HepG2 (cell line): ENCODE measurements around the gene TNP2. TPM values are rescaled to one million over a fixed set of nuclear protein-coding genes. Genes with fewer than 3 reads are reported as not detected.

Source experiments
- CCDC6 ChIP-seq: sonication (generic); formaldehyde crosslinking; IDR thresholded peaks from 2 replicates; pipeline ENCODE4 v1.8.1; 2022; ENCODE audit warnings: mild to moderate bottlenecking, missing genetic modification reagents, moderate library complexity
- EED ChIP-seq: sonication (generic); formaldehyde crosslinking; IDR thresholded peaks from 2 replicates; pipeline ENCODE4 v1.5.0; 2020; ENCODE audit warnings: mild to moderate bottlenecking, missing genetic modification reagents
- HDAC1 ChIP-seq: sonication (generic); formaldehyde crosslinking; IDR thresholded peaks from 2 replicates; pipeline ENCODE4 v1.5.1; 2020; ENCODE audit warnings: mild to moderate bottlenecking, missing genetic modification reagents
- HIVEP1 ChIP-seq: sonication (generic); formaldehyde crosslinking; IDR thresholded peaks from 2 replicates; pipeline ENCODE4 v1.4.0; 2020; ENCODE audit warnings: mild to moderate bottlenecking, missing genetic modification reagents
- HNRNPLL ChIP-seq: fragments of 200-400 bp; formaldehyde crosslinking; IDR thresholded peaks from 2 replicates; pipeline ENCODE4 v1.6.1; 2017; ENCODE audit warnings: mild to moderate bottlenecking, low read depth, low read length; ENCODE audit not compliant: poor library complexity, severe bottlenecking
- HOXD1 ChIP-seq: sonication (generic); formaldehyde crosslinking; IDR thresholded peaks from 2 replicates; pipeline ENCODE4 v1.5.0; 2020; ENCODE audit warnings: missing genetic modification reagents
- KAT7 ChIP-seq: IDR thresholded peaks from 2 replicates; pipeline ENCODE4 v1.6.1; 2018; ENCODE audit warnings: borderline replicate concordance, missing compliant biosample characterization
- KDM6A ChIP-seq: IDR thresholded peaks from 2 replicates; pipeline ENCODE4 v1.6.1; 2016; ENCODE audit warnings: low read depth
- LRRFIP1 ChIP-seq: sonication (generic); formaldehyde crosslinking; conservative IDR thresholded peaks from 2 replicates; pipeline ENCODE4 v1.4.0; 2020; ENCODE audit warnings: missing genetic modification reagents
- NCOA1 ChIP-seq: sonication (generic); formaldehyde crosslinking; IDR thresholded peaks from 2 replicates; pipeline ENCODE4 v1.9.0; 2021; ENCODE audit warnings: missing genetic modification reagents
- PCBP2 ChIP-seq: fragments of 200-400 bp; formaldehyde crosslinking; optimal IDR thresholded peaks from 2 replicates; pipeline ENCODE3; 2018; ENCODE audit warnings: low read length, low read depth; ENCODE audit not compliant: poor library complexity, severe bottlenecking
- PHF8 ChIP-seq: sonication (generic); formaldehyde crosslinking; IDR thresholded peaks from 2 replicates; pipeline ENCODE4 v1.5.0; 2020; ENCODE audit warnings: missing genetic modification reagents
- PITX1 ChIP-seq: sonication (generic); formaldehyde crosslinking; IDR thresholded peaks from 2 replicates; pipeline ENCODE4 v1.5.1; 2020; ENCODE audit warnings: mild to moderate bottlenecking, missing genetic modification reagents
- POLR2G ChIP-seq: fragments of 200-400 bp; formaldehyde crosslinking; IDR thresholded peaks from 2 replicates; pipeline ENCODE4 v1.6.1; 2018; ENCODE audit warnings: mild to moderate bottlenecking, low read depth, low read length, moderate library complexity
- RXRA ChIP-seq: sonication (generic); formaldehyde crosslinking; IDR thresholded peaks from 2 replicates; pipeline ENCODE4 v1.5.1; 2020; ENCODE audit warnings: missing genetic modification reagents
- SKI ChIP-seq: fragments of 450-650 bp; IDR thresholded peaks from one replicate; pipeline ENCODE4 v1.6.1; 2018; ENCODE audit warnings: mild to moderate bottlenecking; ENCODE audit not compliant: partially characterized antibody
- SOX6 ChIP-seq, 2 experiments: fragments of 450-650 bp in 1 of 2; sonication (generic) in 1 of 2; formaldehyde crosslinking in 1 of 2; IDR thresholded peaks; 2 replicates each; pipeline versions ENCODE4 v1.4.0 to v1.6.1; 2017 to 2020; ENCODE audit warnings: antibody characterized with exemption in 1 of 2, mild to moderate bottlenecking in 1 of 2, missing genetic modification reagents in 1 of 2
- ZFP91 ChIP-seq: sonication (generic); formaldehyde crosslinking; IDR thresholded peaks from 2 replicates; pipeline ENCODE4 v1.9.0; 2022; ENCODE audit warnings: missing genetic modification reagents, mild to moderate bottlenecking, borderline replicate concordance
- ZMYM4 ChIP-seq: sonication (generic); formaldehyde crosslinking; IDR thresholded peaks from 2 replicates; pipeline ENCODE4 v1.8.1; 2023; ENCODE audit warnings: mild to moderate bottlenecking, missing genetic modification reagents
- ZNF430 ChIP-seq: sonication (generic); formaldehyde crosslinking; IDR thresholded peaks from 2 replicates; pipeline ENCODE4 v1.9.0; 2021; ENCODE audit warnings: mild to moderate bottlenecking, missing genetic modification reagents
- ZNF562 ChIP-seq: sonication (generic); formaldehyde crosslinking; IDR thresholded peaks from 2 replicates; pipeline ENCODE4 v1.8.0; 2022; ENCODE audit warnings: missing genetic modification reagents, borderline replicate concordance
- ZNF563 ChIP-seq: sonication (generic); formaldehyde crosslinking; IDR thresholded peaks from 2 replicates; pipeline ENCODE4 v1.8.0; 2022; ENCODE audit warnings: mild to moderate bottlenecking, moderate library complexity, missing genetic modification reagents
- ZNF678 ChIP-seq: sonication (generic); formaldehyde crosslinking; IDR thresholded peaks from 2 replicates; pipeline ENCODE4 v1.4.0; 2020; ENCODE audit warnings: mild to moderate bottlenecking, missing genetic modification reagents
- ZNF839 ChIP-seq: sonication (generic); formaldehyde crosslinking; IDR thresholded peaks from 2 replicates; pipeline ENCODE4 v1.4.0; 2020; ENCODE audit warnings: missing genetic modification reagents, mild to moderate bottlenecking, borderline replicate concordance
- polyA plus RNA-seq, 8 experiments: library from polyadenylated mRNA; depleted of rRNA in 3 of 8; stranded (reverse) in 7 of 8; unstranded in 1 of 8; fragments of >200 nt; fragmentation: Illumina TruSeq in 4 of 8; extraction: Trizol in 4 of 8; gene quantifications; 2 replicates each; pipeline versions ENCODE4 v1.2.1 to v1.2.3, GENCODE V29; 2011 to 2016; ENCODE audit warnings: low read depth in 4 of 8, missing spikeins in 1 of 8, mixed read lengths in 1 of 8; ENCODE audit not compliant: insufficient read depth in 1 of 8
- total RNA-seq, 5 experiments: library from RNA; depleted of rRNA; stranded (reverse); fragments of >200 nt; fragmentation: Illumina TruSeq; extraction: Trizol; gene quantifications; 2 replicates each; pipeline ENCODE4 v1.2.3, GENCODE V29; 2016; ENCODE audit warnings: low read depth in 1 of 5
- TF ChIP-seq, protein P1 (sequence below): sonication (generic); formaldehyde crosslinking; conservative IDR thresholded peaks from 2 replicates; pipeline ENCODE4 v1.8.1; 2023; ENCODE audit warnings: missing genetic modification reagents

TNP2 gene
- total and polyA plus RNA-seq, 2 of the 13 experiments (the other 11 are each of a cell fraction or from before 2014, with no cell fraction given), result not detected

GRCh38 chr16:11254913-11255736 is 14.0 kb downstream of the TNP2 start (continued):
- TF ChIP-seq LRRFIP1 (no peak), HNRNPLL (peak; percentile 10), KDM6A (CRISPR knock-in tag) (no peak), ZNF563 (no peak; the same call in 1 of the 2 replicates), NCOA1 (no peak), POLR2G (peak; percentile 25; the same call in 1 of the 2 replicates), CCDC6 (CRISPR knock-in tag) (no peak), HOXD1 (CRISPR knock-in tag) (no peak), KAT7 (CRISPR knock-in tag) (peak; percentile 93; the same call in 1 of the 2 replicates), HIVEP1 (CRISPR knock-in tag) (no peak; the same call in 1 of the 2 replicates), RXRA (peak; percentile 29; the same call in 1 of the 2 replicates), EED (CRISPR knock-in tag) (no peak; the same call in 1 of the 2 replicates), PITX1 (CRISPR knock-in tag) (peak; percentile 36; the same call in 1 of the 2 replicates), ZNF678 (CRISPR knock-in tag) (no peak), SKI (no peak), ZNF430 (peak; percentile 67; the same call in 1 of the 2 replicates), PHF8 (CRISPR knock-in tag) (0 out of 2 replicates have a peak, but pooled peaks have one; percentile 16), ZFP91 (0 out of 2 replicates have a peak, but pooled peaks have one; percentile 49), PCBP2 (no peak), ZNF562 (CRISPR knock-in tag) (no peak), HDAC1 (CRISPR knock-in tag) (peak; percentile 85), ZMYM4 (CRISPR knock-in tag) (no peak), SOX6 (IDR thresholded peaks at IDR 0.05) (no peak), SOX6 (CRISPR knock-in tag; IDR thresholded peaks at IDR 0.05) (no peak), ZNF839 (CRISPR knock-in tag) (peak; percentile 47; the same call in 1 of the 2 replicates)
- TF ChIP-seq, protein P1, sequence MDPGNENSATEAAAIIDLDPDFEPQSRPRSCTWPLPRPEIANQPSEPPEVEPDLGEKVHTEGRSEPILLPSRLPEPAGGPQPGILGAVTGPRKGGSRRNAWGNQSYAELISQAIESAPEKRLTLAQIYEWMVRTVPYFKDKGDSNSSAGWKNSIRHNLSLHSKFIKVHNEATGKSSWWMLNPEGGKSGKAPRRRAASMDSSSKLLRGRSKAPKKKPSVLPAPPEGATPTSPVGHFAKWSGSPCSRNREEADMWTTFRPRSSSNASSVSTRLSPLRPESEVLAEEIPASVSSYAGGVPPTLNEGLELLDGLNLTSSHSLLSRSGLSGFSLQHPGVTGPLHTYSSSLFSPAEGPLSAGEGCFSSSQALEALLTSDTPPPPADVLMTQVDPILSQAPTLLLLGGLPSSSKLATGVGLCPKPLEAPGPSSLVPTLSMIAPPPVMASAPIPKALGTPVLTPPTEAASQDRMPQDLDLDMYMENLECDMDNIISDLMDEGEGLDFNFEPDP, result no peak; the same call in 1 of the 2 replicates
